GM21367 (cell line): Measurements from ENCODE around the gene ZNF672.
"Not testable (repeated sequence)": the region's sequence is repeated elsewhere in the genome, so short reads cannot be mapped to it uniquely, and the experiment has no call there.

ENCODE experiments used
- ATAC-seq: cut with Tn5 transposase; IDR thresholded peaks from one replicate; pipeline ENCODE4 v1.9.1; 2021; ENCODE audit not compliant: unreplicated experiment

ZNF672 gene

GRCh38 chr1:248884632-248885295 lies 46.7 kb downstream of the ZNF672 start:
- ATAC-seq: no peak

- ATAC-seq: no peak
Observed at GRCh38 chr1:248885646-248886045, 47.6 kb downstream of the ZNF672 start.

GRCh38 chr1:248886237-248886895 lies 48.3 kb downstream of the ZNF672 start:
- no peak for ATAC-seq

GRCh38 chr1:248889914-248890243 lies 51.9 kb downstream of the ZNF672 start:
- ATAC-seq: not testable (repeated sequence)

- ATAC-seq: no peak
Observed at GRCh38 chr1:248890549-248891498, 52.8 kb downstream of the ZNF672 start.

- no peak for ATAC-seq
Observed at GRCh38 chr1:248891758-248892157, 53.7 kb downstream of the ZNF672 start.

GRCh38 chr1:248892590-248892989 lies 54.6 kb downstream of the ZNF672 start:
- ATAC-seq: no peak

- ATAC-seq: no peak
Observed at GRCh38 chr1:248894837-248895236, 56.8 kb downstream of the ZNF672 start.

- no peak for ATAC-seq
Observed at GRCh38 chr1:248897412-248898337, 59.7 kb downstream of the ZNF672 start.
